HuH-7.5 (cell line): ENCODE measurements around the gene ZNF71.
"Not testable (repeated sequence)": the region's sequence is repeated elsewhere in the genome, so short reads cannot be mapped to it uniquely, and the experiment has no call there.

Experiments used
- DNase-seq: peaks from one replicate; pipeline ENCODE4 v3.0.0; 2011; ENCODE audit warnings: low spot score

Gene ZNF71

GRCh38 chr19:56623006-56623405, 27.9 kb downstream of the ZNF71 start:
- DNase-seq = no peak

- no peak for DNase-seq
Observed at GRCh38 chr19:56625708-56626107, 30.6 kb downstream of the ZNF71 start.

GRCh38 chr19:56633021-56633420, 37.9 kb downstream of the ZNF71 start:
- DNase-seq = no peak

- DNase-seq = peak; percentile 87
Observed at GRCh38 chr19:56637976-56638555, 43.0 kb downstream of the ZNF71 start.

GRCh38 chr19:56639217-56639616, 44.1 kb downstream of the ZNF71 start:
- DNase-seq = no peak

- DNase-seq = no peak
Observed at GRCh38 chr19:56642711-56643459, 47.8 kb downstream of the ZNF71 start, which contains the start of gene SMIM17. Gene SMIM17 (plus strand): TSS chr19:56643159. CDS start chr19:56645668, 2,509 bp downstream.

GRCh38 chr19:56643460-56643955, 48.4 kb downstream of the ZNF71 start:
- no peak for DNase-seq

GRCh38 chr19:56654151-56654550, 59.0 kb downstream of the ZNF71 start:
- DNase-seq = no peak

- DNase-seq = peak; percentile 44
Observed at GRCh38 chr19:56660381-56661107, 65.4 kb downstream of the ZNF71 start.

GRCh38 chr19:56661248-56661647, 66.1 kb downstream of the ZNF71 start:
- no peak for DNase-seq

GRCh38 chr19:56663931-56664500, 68.9 kb downstream of the ZNF71 start:
- DNase-seq = no peak

- no peak for DNase-seq
Observed at GRCh38 chr19:56664511-56664910, 69.4 kb downstream of the ZNF71 start.

GRCh38 chr19:56667311-56667870, 72.3 kb downstream of the ZNF71 start:
- no peak for DNase-seq

- no peak for DNase-seq
Observed at GRCh38 chr19:56668676-56669075, 73.6 kb downstream of the ZNF71 start.

- no peak for DNase-seq
Observed at GRCh38 chr19:56670401-56670960, 75.4 kb downstream of the ZNF71 start.

GRCh38 chr19:56670961-56671612, 76.0 kb downstream of the ZNF71 start:
- DNase-seq = no peak

- DNase-seq = no peak
Observed at GRCh38 chr19:56671613-56671994, 76.5 kb downstream of the ZNF71 start, which contains the start of gene ZNF835. Gene ZNF835 (minus strand): TSS chr19:56671757. CDS start chr19:56665198, 6,559 bp downstream.

GRCh38 chr19:56672610-56673009, 77.5 kb downstream of the ZNF71 start:
- not testable (repeated sequence) for DNase-seq
